Measurements from ENCODE around the gene SPDEF. TPM values are rescaled to one million over a fixed set of nuclear protein-coding genes. Genes with fewer than 3 reads are reported as not detected.

The SPDEF gene
- total RNA-seq, 1 donor from 2014 or later, result not detected

GRCh38 chr6:34565722-34566137, 9.6 kb upstream of the SPDEF start:
- H3K27me3 Mint-ChIP-seq (ENCODE audit: unreplicated experiment), result peaks cover 11% of the 10 kb centered on the region
- peaks cover 5% of the 10 kb centered on the region for H3K4me1 Mint-ChIP-seq (ENCODE audit: low read depth, unreplicated experiment)
- DNase-seq, result no peak
- no peak overlapping the region for H3K27ac Mint-ChIP-seq (ENCODE audit: unreplicated experiment)
- no peak overlapping the region for H3K4me3 Mint-ChIP-seq (ENCODE audit: unreplicated experiment)
- H3K9me3 Mint-ChIP-seq (ENCODE audit: unreplicated experiment), result peaks cover 2% of the 10 kb centered on the region
- no peaks in the 10 kb centered on the region for H3K36me3 Mint-ChIP-seq (ENCODE audit: unreplicated experiment)
- no peak for TF ChIP-seq CTCF (IDR thresholded peaks at IDR 0.05; ENCODE audit: partially characterized antibody, unreplicated experiment)

- no peak for DNase-seq
- H3K9me3 Mint-ChIP-seq (ENCODE audit: unreplicated experiment), result peaks cover 2% of the 10 kb centered on the region
- H3K27me3 Mint-ChIP-seq (ENCODE audit: unreplicated experiment), result peaks cover 14% of the 10 kb centered on the region
- H3K27ac Mint-ChIP-seq (ENCODE audit: unreplicated experiment), result no peak overlapping the region
- no peaks in the 10 kb centered on the region for H3K36me3 Mint-ChIP-seq (ENCODE audit: unreplicated experiment)
- no peak for TF ChIP-seq CTCF (IDR thresholded peaks at IDR 0.05; ENCODE audit: partially characterized antibody, unreplicated experiment)
- H3K4me1 Mint-ChIP-seq (ENCODE audit: low read depth, unreplicated experiment), result peaks cover 13% of the 10 kb centered on the region
- no peak overlapping the region for H3K4me3 Mint-ChIP-seq (ENCODE audit: unreplicated experiment)
Observed at GRCh38 chr6:34564181-34564580, 8.1 kb upstream of the SPDEF start.

DNA sequence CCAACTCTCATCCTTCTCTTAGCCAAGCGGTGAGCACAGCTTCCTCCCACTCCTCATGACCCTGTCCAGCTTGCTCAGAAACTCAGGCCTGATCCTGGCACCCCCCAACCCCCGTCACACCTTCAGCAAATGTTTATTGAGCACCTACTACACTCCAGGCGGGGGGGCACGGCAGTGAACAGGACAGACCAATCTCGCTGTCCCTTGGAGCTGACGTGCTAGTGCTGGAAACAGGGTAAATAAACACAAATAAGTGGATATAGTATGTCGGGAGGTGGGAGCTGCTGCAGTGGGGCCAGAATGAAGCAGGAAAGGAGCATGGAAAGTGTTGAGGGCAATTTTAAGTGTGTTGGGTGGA, 7.4 kb upstream of the SPDEF start:
- no peak overlapping the region for H3K4me3 Mint-ChIP-seq (ENCODE audit: unreplicated experiment)
- H3K9me3 Mint-ChIP-seq (ENCODE audit: unreplicated experiment), result peaks cover 2% of the 10 kb centered on the region
- H3K4me1 Mint-ChIP-seq (ENCODE audit: low read depth, unreplicated experiment), result peaks cover 13% of the 10 kb centered on the region
- H3K27me3 Mint-ChIP-seq (ENCODE audit: unreplicated experiment), result peaks cover 11% of the 10 kb centered on the region
- no peaks in the 10 kb centered on the region for H3K36me3 Mint-ChIP-seq (ENCODE audit: unreplicated experiment)
- no peak for DNase-seq
- no peak for TF ChIP-seq CTCF (IDR thresholded peaks at IDR 0.05; ENCODE audit: partially characterized antibody, unreplicated experiment)
- no peak overlapping the region for H3K27ac Mint-ChIP-seq (ENCODE audit: unreplicated experiment)

DNA sequence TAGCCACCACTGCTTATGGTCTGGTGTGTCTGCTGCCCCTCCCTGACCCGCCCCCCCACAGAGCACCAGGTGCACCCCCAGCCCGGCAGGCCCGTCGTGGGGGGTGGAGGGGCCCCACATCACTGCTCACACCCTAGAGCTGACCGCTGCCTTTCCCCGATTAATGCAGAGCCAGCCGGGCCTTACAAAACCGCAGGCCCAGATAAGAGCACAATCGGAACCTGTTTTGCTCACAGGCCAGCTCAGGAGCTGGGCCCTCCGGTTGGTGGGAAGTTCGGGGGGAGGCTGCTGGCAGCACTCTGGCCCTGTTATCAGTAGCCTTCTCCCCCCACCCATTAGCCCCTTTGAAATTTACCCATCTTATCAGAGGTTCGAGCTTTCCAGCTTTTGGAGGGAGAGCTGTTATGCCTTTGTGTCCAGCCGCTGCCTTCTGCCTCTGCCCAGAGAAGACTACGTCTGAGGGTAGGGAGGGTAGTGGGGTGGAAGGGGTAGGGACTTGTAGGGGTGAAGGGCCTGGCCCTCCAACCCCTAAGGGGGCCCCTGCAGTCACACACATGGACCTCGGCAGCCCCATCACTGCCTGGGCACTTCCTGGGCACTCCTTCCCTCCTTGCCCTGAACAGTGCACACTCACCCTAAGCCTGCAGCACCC, 6.9 kb upstream of the SPDEF start:
- no peak overlapping the region for H3K4me3 Mint-ChIP-seq (ENCODE audit: unreplicated experiment)
- H3K9me3 Mint-ChIP-seq (ENCODE audit: unreplicated experiment), result peaks cover 2% of the 10 kb centered on the region
- DNase-seq, result no peak
- no peak for TF ChIP-seq CTCF (IDR thresholded peaks at IDR 0.05; ENCODE audit: partially characterized antibody, unreplicated experiment)
- no peaks in the 10 kb centered on the region for H3K36me3 Mint-ChIP-seq (ENCODE audit: unreplicated experiment)
- H3K4me1 Mint-ChIP-seq (ENCODE audit: low read depth, unreplicated experiment), result peaks cover 13% of the 10 kb centered on the region
- H3K27ac Mint-ChIP-seq (ENCODE audit: unreplicated experiment), result no peak overlapping the region
- H3K27me3 Mint-ChIP-seq (ENCODE audit: unreplicated experiment), result peaks cover 9% of the 10 kb centered on the region

DNA sequence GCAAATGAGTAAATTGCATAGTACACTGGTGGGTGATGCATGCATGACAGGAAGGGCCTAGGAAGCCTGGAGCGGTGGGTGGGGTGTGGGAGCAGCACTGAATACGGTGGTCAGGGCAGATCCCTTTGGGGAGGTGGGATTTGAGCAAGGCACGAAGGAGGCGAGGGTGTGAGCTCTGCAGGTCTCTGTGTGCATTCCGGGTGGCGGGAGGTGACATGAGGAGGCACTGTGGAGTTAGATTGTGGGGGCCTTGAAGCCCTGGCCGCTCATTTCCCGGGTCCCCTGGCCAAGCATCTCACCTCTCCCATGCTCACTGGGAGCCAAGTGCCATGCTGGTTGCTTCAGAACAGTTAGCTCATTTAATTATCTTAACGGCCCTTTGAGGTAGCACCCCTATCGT, 6.2 kb upstream of the SPDEF start:
- no peak for DNase-seq
- Mint-ChIP-seq H3K4me1 (ENCODE audit: low read depth, unreplicated experiment) (peaks cover 13% of the 10 kb centered on the region), H3K27me3 (ENCODE audit: unreplicated experiment) (peaks cover 9% of the 10 kb centered on the region), H3K4me3 (ENCODE audit: unreplicated experiment) (no peak overlapping the region), H3K36me3 (ENCODE audit: unreplicated experiment) (no peaks in the 10 kb centered on the region), H3K9me3 (ENCODE audit: unreplicated experiment) (peaks cover 2% of the 10 kb centered on the region), H3K27ac (ENCODE audit: unreplicated experiment) (no peak overlapping the region)
- TF ChIP-seq CTCF (IDR thresholded peaks at IDR 0.05; ENCODE audit: partially characterized antibody, unreplicated experiment), result no peak
